NCI-H748 (cell line): ENCODE data around the gene ENPP7.
A peak's percentile ranks its signal among the peaks of the same experiment; 100 is the strongest.

Experiments used
- DNase-seq: peaks from one replicate; lab custom pipeline; 2025; ENCODE audit not compliant: unreplicated experiment; lab: John Stamatoyannopoulos, UW

The ENPP7 gene

DNA sequence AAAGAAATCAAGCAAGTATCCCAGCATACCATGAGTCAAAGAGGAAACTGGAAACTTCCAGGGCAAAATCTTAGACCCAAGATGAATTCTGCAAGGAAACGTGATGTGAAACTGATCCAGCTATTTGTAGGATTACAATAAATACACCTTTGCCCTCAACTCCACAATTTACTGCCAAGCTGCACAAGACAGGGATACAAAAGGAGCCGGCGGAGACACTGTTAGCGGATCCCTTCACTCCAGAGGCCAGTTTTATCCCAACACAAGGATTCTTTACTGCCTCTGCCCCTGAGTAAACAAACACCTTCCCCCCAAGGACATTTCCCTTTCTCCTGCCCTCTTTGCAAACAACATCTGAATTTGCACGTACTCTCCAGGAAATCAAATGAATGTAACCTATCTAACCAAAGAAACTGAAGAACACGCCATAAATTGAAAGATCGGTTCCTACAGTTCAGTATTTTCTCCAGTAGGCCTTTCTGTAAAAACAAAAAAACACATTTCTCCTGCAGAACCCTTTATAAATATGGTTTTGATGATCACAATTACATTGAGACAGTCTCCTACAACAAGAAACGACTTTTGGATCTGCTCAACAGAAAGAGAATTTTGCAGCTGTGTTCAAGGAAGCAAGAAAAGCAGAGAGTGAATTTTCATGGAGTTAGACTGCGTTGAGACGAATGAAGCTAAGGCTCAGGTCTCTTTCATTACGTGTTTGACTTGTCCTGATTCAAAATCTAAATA is 45.8 kb downstream of the ENPP7 start:
- DNase-seq = peak; percentile 50

DNA sequence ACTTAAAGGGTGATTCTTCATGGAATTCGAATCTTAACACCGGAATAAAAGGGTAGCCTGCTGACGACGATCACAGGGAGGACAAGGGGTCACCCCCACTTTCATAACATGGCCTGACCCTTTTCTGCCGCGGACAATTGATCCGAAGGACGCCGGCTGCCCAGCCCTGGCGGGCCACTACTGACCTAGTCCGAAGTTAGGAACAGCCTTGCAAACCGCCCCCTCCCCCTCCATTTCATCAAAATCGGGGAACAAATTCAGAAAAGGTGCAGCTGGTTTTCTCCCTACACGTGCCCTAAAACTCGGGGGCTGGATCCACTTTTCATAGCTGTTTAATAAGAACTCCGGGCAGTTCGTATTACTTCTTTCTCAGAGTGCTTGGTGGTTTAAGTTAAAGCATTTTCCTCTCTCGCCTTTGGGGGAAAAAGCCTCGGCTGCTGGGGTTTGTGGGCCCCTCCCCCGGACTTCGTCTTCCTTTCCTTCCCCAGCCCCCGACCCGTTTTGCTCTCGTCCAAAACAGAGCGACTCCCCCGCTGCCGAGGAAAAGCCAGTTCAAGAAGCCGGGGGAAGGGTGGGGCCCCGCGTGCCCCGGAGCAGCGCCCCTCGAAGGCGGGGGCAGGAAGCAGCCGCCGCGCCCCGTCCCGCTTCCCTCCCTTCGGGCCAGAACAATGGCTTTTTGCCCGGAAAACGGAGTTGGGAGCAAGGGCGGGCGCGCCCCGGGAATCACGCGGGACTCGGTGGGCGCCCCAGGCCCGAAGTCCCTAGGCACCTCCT is 46.6 kb downstream of the ENPP7 start:
- peak; percentile 78 for DNase-seq

DNA sequence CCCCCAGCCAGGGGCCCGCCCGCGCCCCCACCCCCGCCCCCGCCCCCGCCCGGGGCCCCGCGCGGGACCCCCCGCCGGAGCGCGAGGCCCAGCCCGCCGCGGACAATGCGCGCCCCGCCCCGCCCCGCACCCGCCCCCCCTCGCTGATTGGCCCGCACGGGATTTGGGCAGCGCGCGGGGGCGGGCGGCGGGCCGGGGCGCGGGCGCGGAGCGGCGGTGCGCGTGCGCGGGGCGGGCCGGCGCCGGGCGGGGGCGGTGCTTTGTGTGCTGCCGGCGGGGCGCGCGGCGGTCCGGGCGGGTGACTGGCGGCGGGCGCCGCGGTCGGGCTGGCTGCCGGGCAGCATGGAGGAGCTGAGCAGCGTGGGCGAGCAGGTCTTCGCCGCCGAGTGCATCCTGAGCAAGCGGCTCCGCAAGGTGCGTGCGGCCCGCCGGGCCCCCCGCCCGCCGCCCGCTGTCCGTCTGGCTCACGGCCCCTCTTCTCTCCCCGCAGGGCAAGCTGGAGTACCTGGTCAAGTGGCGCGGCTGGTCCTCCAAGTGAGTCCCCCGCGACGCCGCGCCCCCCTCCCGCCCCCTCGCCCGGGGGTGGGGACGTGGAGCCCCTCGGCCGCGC is 47.3 kb downstream of the ENPP7 start, which contains the start of gene CBX2:
TSS of gene CBX2 (plus strand) at position 255 of the 610 bp plus-strand sequence. CDS start at position 343, 88 bp downstream.
- DNase-seq = peak; percentile 78

DNA sequence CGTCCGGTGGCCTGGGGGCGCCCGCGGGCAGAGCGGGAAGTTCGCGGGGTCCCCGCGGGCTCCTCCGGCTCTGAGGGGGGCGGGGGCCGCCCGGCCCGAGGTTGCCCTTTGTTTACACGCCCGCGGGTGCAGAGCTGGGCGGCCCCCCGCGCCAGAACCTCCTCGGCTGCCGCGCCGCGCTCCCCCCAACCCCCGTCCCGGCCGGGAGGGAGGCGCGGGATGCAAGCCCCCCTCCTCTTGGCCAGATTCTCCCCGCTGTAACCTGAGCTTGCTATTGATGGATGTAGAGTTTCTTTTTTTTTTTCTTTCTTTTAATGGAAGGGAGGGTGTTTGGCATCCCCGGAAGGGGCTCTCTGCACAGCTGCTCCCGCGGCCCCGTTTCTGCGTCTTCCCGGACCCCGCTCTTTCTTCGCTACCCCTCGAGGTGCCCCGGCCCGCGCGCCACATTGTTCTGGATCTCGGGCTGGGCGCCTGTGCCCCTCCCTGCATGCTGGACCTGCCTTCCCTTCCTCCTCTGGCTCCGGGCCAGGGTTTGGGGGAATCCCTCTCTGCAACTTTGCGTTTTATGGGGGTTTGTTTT is 47.9 kb downstream of the ENPP7 start:
- peak; percentile 51 for DNase-seq

DNA sequence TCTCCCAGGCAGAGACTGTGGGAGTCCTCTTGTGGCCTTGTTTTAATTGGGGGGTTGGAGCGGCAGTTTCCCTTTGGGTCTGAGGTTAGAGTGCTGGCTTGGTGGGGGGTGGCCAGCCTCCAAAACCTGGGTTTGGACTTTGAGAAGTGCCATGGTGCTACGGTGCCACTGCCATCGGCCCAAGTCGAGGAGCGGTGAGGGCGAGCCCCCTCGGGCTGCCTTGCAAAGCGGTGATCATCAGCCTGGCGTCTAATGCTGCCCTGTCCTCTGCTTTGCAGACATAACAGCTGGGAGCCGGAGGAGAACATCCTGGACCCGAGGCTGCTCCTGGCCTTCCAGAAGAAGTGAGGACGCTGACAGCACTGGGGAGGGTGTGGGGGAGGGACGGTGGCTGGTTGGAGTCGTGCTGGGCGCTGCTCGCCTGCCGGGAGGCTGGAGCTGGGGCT is 48.4 kb downstream of the ENPP7 start:
- DNase-seq = no peak

GRCh38 chr17:79779661-79780365 is 49.1 kb downstream of the ENPP7 start:
- DNase-seq = no peak

- DNase-seq = no peak
Observed at GRCh38 chr17:79781012-79781650, 50.4 kb downstream of the ENPP7 start.

GRCh38 chr17:79781736-79782575 is 51.2 kb downstream of the ENPP7 start:
- DNase-seq = no peak

DNA sequence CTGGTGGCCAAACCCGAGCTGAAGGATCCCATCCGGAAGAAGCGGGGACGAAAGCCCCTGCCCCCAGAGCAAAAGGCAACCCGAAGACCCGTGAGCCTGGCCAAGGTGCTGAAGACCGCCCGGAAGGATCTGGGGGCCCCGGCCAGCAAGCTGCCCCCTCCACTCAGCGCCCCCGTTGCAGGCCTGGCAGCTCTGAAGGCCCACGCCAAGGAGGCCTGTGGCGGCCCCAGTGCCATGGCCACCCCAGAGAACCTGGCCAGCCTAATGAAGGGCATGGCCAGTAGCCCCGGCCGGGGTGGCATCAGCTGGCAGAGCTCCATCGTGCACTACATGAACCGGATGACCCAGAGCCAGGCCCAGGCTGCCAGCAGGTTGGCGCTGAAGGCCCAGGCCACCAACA is 53.1 kb downstream of the ENPP7 start:
- DNase-seq = no peak

- no peak for DNase-seq
Observed at GRCh38 chr17:79784353-79785016, 53.7 kb downstream of the ENPP7 start.

DNA sequence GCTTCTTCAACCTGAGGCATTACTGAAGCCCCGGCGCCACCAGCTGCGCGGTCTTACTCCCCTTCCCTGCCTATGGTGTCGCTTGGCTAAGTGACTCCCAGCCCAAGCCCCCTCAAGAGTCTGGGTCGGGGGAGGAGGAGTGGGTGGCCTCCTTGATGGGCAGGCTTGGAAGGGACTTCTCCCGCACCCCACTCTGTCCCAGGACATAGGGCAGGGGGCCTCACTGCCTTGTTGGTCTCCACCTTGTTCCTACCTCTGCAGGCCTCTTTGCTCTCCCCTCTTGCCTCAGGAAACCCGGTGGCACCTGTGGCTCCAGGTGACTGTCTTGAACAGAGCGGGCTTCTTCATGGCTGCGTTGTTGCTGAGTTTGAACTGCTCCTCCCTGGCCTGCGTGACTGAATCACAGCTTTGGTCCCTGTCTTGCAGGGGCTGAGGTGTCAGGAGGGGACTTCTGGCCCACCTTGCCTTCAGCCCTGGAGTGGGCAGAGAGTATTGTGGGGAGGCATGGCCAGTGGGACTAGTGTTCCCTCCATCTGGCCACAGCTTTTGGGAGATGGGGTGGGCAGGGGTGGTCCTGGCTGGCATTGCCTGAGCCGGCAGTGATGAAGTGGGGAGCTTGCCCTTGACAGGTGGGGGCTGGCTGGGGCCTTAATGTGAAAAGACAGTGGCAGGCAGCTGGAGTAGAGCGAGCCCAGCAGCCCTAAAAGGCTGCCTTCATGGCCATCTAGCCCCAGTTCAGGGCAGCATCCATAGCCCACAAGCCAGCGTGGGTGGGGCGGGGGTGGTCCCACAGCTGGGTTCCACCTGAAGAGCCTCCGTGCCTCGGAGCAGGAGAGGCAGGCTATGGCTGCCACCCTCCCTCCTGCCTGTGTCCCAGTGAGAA is 54.5 kb downstream of the ENPP7 start:
- DNase-seq = no peak

DNA sequence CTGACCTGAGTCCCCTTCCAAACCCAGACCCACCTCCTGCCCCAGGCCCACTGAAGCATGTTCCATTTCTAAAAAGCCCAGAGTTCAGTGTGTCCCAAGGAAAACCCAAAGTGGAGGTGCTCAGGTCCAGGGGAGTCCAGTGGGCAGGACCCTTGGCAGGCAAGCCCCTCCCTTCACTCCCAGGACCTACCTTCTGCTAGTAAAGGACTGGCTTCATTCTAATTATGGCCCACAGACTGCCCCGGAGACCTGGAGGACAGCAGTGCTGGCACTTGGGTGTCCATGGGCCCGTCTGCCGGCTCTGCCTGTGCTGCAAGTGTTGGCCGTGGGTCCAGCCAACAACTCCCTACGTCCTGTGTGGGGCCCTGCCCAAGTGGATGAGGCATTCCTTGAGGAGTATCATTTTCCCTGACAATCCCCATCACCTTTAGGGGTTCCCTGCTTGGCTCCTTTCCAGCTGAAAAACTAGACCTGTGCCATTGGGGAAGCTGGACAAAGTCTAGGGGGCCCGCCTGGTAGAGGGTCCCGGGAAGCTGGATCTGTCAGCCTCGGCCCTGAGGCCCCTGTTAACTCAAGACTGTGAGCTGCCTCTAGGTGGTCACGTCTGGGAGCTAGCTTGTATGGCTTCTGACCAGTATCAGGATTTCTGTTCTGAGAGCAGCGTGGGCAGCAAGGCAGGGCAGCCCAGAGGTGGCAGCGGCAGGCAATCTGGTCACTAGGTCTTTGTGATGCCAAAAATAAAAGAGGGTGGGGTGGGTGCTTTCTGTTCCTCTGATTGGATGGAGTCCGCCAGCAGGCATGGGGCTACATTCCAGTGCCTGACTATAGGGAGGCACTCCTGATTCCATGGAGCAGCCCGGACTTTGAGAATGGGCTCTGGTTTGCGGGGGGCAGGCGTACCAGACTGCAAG is 55.4 kb downstream of the ENPP7 start:
- DNase-seq = no peak

DNA sequence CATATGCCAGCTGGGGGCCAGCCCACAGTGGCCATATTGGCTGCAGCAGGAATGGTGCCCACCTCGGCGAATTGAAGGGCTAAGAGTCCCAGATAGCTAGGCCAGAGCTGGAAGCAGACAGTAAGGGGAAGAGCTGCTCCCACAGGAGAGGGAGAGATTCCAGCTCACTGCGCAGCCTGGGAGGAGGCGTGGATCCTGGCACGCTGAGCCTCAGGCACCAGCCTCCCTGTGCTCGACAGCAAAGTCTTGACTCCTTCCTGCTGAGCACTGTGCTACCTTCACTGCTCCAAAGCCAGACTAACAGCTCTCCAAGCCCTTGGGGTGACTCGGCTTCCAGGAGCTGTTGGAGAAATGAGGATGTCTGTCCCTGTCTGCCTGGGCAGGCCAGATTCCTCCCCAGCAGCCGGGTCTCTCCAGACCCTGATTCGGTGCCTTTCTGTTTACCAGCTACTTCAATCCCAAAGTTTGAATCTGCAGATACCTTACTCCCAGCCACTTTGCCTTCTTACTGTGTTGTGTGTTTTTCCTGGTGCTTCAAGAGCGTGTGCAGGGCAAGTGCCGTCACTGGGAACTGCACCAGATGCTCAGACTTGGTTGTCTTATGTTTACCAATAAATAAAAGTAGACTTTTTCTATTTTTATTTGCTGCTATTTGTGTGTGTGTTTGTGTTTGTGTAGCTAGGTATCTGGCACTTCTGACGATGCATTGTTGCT is 56.3 kb downstream of the ENPP7 start:
- DNase-seq = no peak

GRCh38 chr17:79788455-79788854 is 57.7 kb downstream of the ENPP7 start:
- no peak for DNase-seq

GRCh38 chr17:79788989-79789942 is 58.5 kb downstream of the ENPP7 start:
- DNase-seq = no peak
